DOHH2 (cell line): ENCODE results near the gene WEE1.
"Not testable (repeated sequence)": the region's sequence is repeated elsewhere in the genome, so short reads cannot be mapped to it uniquely, and the experiment has no call there.

ENCODE experiments used
- CTCF ChIP-seq: fragments of 200-600 bp; sonication (generic); IDR thresholded peaks from one replicate; pipeline ENCODE4 v1.5.1; 2014; ENCODE audit warnings: antibody characterized with exemption, mild to moderate bottlenecking, low read depth, low read length; ENCODE audit not compliant: poor library complexity, severe bottlenecking
- EZH2phosphoT487 ChIP-seq: fragments of 200-600 bp; sonication (generic); IDR thresholded peaks from 2 replicates; pipeline ENCODE4 v1.6.1; 2017; ENCODE audit warnings: borderline replicate concordance, mild to moderate bottlenecking, antibody characterized with exemption, low read length, moderate library complexity, mixed read lengths

- TF ChIP-seq CTCF, EZH2phosphoT487: not testable (repeated sequence)
These were observed 48.9 kb downstream of the WEE1 start for GRCh38 chr11:9622353-9622752.
